Adrenal gland (tissue), 5 donors: ENCODE results near the gene IMP4.

Source experiments
- CTCF ChIP-seq, 6 experiments: fragments of 450-650 bp in 4 of 6; fragments of 200-600 bp in 2 of 6; sonication (generic) in 1 of 6; IDR thresholded peaks; 1 replicate in 5 of 6; 2 replicates in 1 of 6; pipeline versions ENCODE4 v1.5.1 to v1.8.0; 2016 to 2021; ENCODE audit warnings: antibody characterized with exemption in 6 of 6, mild to moderate bottlenecking in 2 of 6, moderate library complexity in 1 of 6
- POLR2A ChIP-seq, 2 donors: fragments of 450-650 bp; IDR thresholded peaks; one replicate each; pipeline ENCODE4 v1.6.1; 2017; ENCODE audit warnings: antibody characterized with exemption in 2 of 2, mild to moderate bottlenecking in 2 of 2, moderate library complexity in 1 of 2
- donor health status: DM: no; HTN: no; CAD: no.

- no peak for TF ChIP-seq POLR2A (IDR thresholded peaks at IDR 0.05)
- no peak for TF ChIP-seq CTCF (IDR thresholded peaks at IDR 0.05)
Measured at GRCh38 chr2:130337735-130338325, 4.9 kb upstream of the IMP4 start.
